WTC11 (cell line): ENCODE results near the gene RAMACL.

Experiments
- CREB1 ChIP-seq: sonication (generic); formaldehyde crosslinking; IDR thresholded peaks from 2 replicates; pipeline ENCODE4 v1.8.0; 2023; ENCODE audit warnings: mild to moderate bottlenecking, missing genetic modification reagents
- ELF4 ChIP-seq: sonication (generic); formaldehyde crosslinking; IDR thresholded peaks from 2 replicates; pipeline ENCODE4 v1.8.1; 2022; ENCODE audit warnings: low read depth, mild to moderate bottlenecking, moderate library complexity, missing genetic modification reagents
- TCF7 ChIP-seq: sonication (generic); formaldehyde crosslinking; IDR thresholded peaks from 2 replicates; pipeline ENCODE4 v1.8.0; 2022; ENCODE audit warnings: mild to moderate bottlenecking, low read depth, missing genetic modification reagents, moderate library complexity
- ZNF138 ChIP-seq: sonication (generic); formaldehyde crosslinking; conservative IDR thresholded peaks from 2 replicates; pipeline ENCODE4 v1.8.1; 2022; ENCODE audit warnings: mild to moderate bottlenecking, moderate library complexity, missing genetic modification reagents
- ZNF671 ChIP-seq: fragments of 250-450 bp; sonication (Bioruptor Pico); IDR thresholded peaks from 2 replicates; pipeline ENCODE4 v1.8.0; 2021; ENCODE audit warnings: mild to moderate bottlenecking
- TF ChIP-seq, protein P1 (sequence below): fragments of 200-600 bp; IDR thresholded peaks from 2 replicates; pipeline ENCODE4 v1.8.0; 2022; ENCODE audit warnings: antibody characterized with exemption
- TF ChIP-seq, protein P2 (sequence below): fragments of 250-450 bp; sonication (Bioruptor Pico); IDR thresholded peaks from 2 replicates; pipeline ENCODE4 v1.9.0; 2021; ENCODE audit warnings: mild to moderate bottlenecking
- TF ChIP-seq, protein P3 (sequence below): sonication (generic); formaldehyde crosslinking; IDR thresholded peaks from 2 replicates; pipeline ENCODE4 v1.8.0; 2022; ENCODE audit warnings: mild to moderate bottlenecking, missing genetic modification reagents

DNA sequence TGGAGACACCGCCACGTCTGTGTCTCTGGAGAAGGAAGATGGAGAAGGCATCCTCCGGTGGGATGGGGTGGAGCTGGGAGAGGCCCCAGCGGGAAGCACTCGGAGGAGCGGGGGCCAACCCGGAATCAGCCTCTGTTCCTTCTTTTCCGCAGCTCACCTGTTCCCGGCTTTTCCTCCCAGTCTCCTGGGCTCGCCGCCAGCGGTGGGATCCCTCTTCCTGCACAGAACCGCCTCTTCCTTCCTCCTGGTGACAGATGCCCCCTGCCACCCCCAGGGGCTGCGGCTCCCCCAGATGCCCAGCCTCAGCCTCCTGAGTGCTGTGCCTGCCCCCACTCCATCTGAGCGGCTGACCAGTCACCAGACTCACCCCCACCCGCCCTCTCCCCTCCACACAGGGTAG is 23.3 kb downstream of the RAMACL start:
- no peak for TF ChIP-seq ZNF671
- no peak for TF ChIP-seq TCF7 (CRISPR knock-in tag)
- TF ChIP-seq ZNF138 (CRISPR knock-in tag): no peak
- no peak for TF ChIP-seq ELF4 (CRISPR knock-in tag)
- TF ChIP-seq, protein P1, sequence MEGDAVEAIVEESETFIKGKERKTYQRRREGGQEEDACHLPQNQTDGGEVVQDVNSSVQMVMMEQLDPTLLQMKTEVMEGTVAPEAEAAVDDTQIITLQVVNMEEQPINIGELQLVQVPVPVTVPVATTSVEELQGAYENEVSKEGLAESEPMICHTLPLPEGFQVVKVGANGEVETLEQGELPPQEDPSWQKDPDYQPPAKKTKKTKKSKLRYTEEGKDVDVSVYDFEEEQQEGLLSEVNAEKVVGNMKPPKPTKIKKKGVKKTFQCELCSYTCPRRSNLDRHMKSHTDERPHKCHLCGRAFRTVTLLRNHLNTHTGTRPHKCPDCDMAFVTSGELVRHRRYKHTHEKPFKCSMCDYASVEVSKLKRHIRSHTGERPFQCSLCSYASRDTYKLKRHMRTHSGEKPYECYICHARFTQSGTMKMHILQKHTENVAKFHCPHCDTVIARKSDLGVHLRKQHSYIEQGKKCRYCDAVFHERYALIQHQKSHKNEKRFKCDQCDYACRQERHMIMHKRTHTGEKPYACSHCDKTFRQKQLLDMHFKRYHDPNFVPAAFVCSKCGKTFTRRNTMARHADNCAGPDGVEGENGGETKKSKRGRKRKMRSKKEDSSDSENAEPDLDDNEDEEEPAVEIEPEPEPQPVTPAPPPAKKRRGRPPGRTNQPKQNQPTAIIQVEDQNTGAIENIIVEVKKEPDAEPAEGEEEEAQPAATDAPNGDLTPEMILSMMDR: no peak
- no peak for TF ChIP-seq CREB1 (CRISPR knock-in tag)
- TF ChIP-seq, protein P2, sequence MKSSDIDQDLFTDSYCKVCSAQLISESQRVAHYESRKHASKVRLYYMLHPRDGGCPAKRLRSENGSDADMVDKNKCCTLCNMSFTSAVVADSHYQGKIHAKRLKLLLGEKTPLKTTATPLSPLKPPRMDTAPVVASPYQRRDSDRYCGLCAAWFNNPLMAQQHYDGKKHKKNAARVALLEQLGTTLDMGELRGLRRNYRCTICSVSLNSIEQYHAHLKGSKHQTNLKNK (CRISPR knock-in tag): no peak
- TF ChIP-seq, protein P3, sequence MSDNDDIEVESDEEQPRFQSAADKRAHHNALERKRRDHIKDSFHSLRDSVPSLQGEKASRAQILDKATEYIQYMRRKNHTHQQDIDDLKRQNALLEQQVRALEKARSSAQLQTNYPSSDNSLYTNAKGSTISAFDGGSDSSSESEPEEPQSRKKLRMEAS (CRISPR knock-in tag): no peak
